NCI-H2171 (cell line): Measurements from ENCODE around the gene MRPL38.
"Not testable (repeated sequence)": the region's sequence is repeated elsewhere in the genome, so short reads cannot be mapped to it uniquely, and the experiment has no call there.

Experiments
- DNase-seq: peaks from one replicate; lab custom pipeline; 2025; lab: John Stamatoyannopoulos, UW

Gene MRPL38

DNA sequence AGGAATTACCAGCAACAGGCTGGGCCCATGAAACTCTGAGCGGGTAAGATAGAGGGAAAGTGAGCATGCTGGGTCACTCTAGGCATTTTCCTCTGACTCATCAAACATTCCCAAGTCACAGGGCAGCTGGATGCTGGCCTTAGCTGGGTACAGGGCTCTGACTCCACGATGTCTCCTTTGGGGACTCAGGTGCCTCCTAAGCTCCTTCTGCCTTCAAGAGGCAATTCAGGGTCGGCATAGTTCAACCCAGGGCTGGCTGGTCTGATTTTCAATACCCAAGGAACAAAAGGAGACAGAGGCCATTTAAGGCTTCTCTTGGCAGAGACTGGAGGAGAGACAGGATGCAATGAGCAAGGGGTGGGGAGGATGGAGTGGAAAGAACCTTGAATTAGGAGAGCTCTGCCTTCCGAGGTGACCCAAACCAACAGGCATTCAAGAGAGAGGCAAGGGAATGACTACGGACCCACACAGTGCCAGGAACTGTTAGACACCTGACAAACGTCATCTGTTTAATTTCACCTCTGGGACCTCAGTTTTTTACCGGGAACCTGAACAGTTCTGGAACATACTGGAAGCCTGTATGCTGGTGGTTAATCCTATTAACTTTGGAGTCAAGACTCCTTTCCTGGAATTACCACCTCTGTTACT, 50.5 kb downstream of the MRPL38 start:
- DNase-seq, result no peak

- no peak for DNase-seq
Measured at GRCh38 chr17:75853433-75853832, 51.3 kb downstream of the MRPL38 start.

- DNase-seq, result not testable (repeated sequence)
Measured at GRCh38 chr17:75851693-75851991, 53.0 kb downstream of the MRPL38 start.

DNA sequence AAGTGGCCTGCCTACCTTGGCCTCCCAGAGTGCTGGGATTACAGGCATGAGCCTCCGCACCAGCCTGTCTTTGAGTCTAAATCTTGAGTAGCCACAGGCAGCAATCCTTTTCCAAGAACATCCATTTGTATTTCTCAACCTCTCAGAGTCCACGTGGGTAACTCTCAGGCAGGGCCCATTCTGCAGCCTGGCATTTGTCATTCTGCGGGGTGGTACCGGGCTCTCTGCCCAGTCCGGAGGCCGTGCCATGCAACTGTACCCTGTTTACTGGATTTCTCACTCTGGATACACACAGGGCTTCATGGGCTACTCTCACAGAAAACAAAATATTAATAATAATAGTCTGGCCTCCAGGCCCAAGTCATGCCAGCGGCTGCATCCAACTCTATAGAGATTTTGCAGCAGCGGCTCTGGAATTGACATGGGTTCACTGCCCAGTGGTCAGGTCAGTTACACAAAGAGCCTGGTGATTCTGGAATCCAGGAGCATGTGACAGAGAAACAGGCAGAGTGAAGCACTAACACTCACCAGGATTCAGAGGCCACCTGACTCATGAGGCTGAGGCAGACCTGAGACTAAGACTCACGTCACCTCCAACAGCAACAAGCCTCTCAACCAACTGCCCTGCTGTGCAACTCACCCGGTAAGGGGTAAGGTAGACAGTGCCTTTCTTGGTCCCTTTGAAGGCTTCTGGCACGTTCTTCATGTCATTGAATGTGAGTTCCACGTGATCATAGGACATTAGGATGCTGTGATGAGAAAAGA, 53.6 kb downstream of the MRPL38 start:
- no peak for DNase-seq

DNA sequence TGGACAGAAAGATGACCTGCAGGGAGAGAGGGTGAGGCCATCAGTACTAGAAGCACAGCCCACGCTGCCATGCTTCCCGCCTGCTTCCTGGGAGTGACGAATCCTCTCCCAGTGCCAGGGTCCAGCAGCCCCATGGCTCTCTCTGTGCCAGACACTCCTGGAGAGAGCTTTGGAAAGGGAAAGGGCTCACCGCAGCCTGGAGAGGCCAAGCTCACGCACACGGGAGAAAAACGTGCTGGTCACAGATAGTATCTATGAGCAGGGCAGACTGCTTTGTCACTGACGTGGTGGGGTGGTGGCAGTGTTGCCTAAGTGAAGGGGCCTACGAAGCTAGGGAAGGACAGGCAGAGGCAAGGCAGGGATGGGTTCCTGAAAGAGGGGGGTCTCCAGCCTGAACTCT, 55.0 kb downstream of the MRPL38 start:
- DNase-seq, result no peak

GRCh38 chr17:75849279-75849646, 55.4 kb downstream of the MRPL38 start:
- DNase-seq, result no peak
